H1 (cell line): ENCODE results near the gene DDAH2.

Source experiments
- CEBPB ChIP-seq: IDR thresholded peaks from 2 replicates; pipeline ENCODE4 v1.6.1; 2012; ENCODE audit warnings: low read depth, low read length
- CTCF ChIP-seq, 3 experiments: IDR thresholded peaks; 1 replicate in 2 of 3; 2 replicates in 1 of 3; pipeline versions ENCODE4 v1.5.1 to v1.6.1; 2011; ENCODE audit warnings: low read length in 3 of 3, mild to moderate bottlenecking in 3 of 3, inconsistent platforms in 2 of 3, low read depth in 1 of 3, moderate library complexity in 1 of 3; ENCODE audit not compliant: insufficient read depth in 1 of 3; ENCODE audit errors: control extremely low read depth in 1 of 3
- JUN ChIP-seq: IDR thresholded peaks from 2 replicates; pipeline ENCODE4 v1.6.1; 2011; ENCODE audit warnings: low read depth, mild to moderate bottlenecking, improper control_type of control experiment, low read length
- POLR2A ChIP-seq, 2 experiments: IDR thresholded peaks; 1 replicate in 1 of 2; 2 replicates in 1 of 2; pipeline ENCODE4 v1.6.1; 2011; ENCODE audit warnings: low read depth in 2 of 2, low read length in 2 of 2, mild to moderate bottlenecking in 2 of 2; ENCODE audit errors: control extremely low read depth in 1 of 2
- POLR2AphosphoS5 ChIP-seq: IDR thresholded peaks from 2 replicates; pipeline ENCODE4 v1.6.1; 2011; ENCODE audit warnings: low read depth, low read length
- RNF2 ChIP-seq: fragments of 200-900, 300-1000 bp; sonication (generic); IDR thresholded peaks from 2 replicates; pipeline ENCODE4 v1.7.1; 2016; ENCODE audit warnings: borderline replicate concordance, low read depth, mild to moderate bottlenecking, antibody characterized with exemption, low read length; ENCODE audit not compliant: poor library complexity, severe bottlenecking; ENCODE audit errors: missing control alignments
- RXRA ChIP-seq: IDR thresholded peaks from 2 replicates; pipeline ENCODE4 v1.6.1; 2011; ENCODE audit warnings: low read depth, mild to moderate bottlenecking, low read length, moderate library complexity; ENCODE audit not compliant: insufficient read depth
- TCF12 ChIP-seq: IDR thresholded peaks from 2 replicates; pipeline ENCODE4 v1.6.1; 2011; ENCODE audit warnings: low read depth, mild to moderate bottlenecking, low read length
- USF2 ChIP-seq: IDR thresholded peaks from 2 replicates; pipeline ENCODE4 v1.6.1; 2011; ENCODE audit warnings: low read length, improper control_type of control experiment

- TF ChIP-seq CTCF (IDR thresholded peaks at IDR 0.05; ENCODE audit: control extremely low read depth in 1 of 3, insufficient read depth in 1 of 3, low read depth in 1 of 3, low read length in 3 of 3) (no peak), POLR2A (IDR thresholded peaks at IDR 0.05; ENCODE audit: control extremely low read depth in 1 of 2, low read depth in 2 of 2, low read length in 2 of 2) (no peak), JUN (no peak), CEBPB (no peak), RXRA (no peak), USF2 (no peak), TCF12 (no peak), RNF2 (no peak), POLR2AphosphoS5 (no peak)
Measured at GRCh38 chr6:31725502-31726350, 3.4 kb downstream of the DDAH2 start.
